CD4-positive, alpha-beta T cell treated with Interleukin-15 for 4 hours (primary cell): Measurements from ENCODE around the gene MRPL41.
"Not testable (repeated sequence)": the region's sequence is repeated elsewhere in the genome, so short reads cannot be mapped to it uniquely, and the experiment has no call there.

Experiments used
- DNase-seq: peaks from one replicate; pipeline ENCODE4 v3.0.0-alpha.2; 2020; ENCODE audit warnings: low spot score

MRPL41 gene

DNA sequence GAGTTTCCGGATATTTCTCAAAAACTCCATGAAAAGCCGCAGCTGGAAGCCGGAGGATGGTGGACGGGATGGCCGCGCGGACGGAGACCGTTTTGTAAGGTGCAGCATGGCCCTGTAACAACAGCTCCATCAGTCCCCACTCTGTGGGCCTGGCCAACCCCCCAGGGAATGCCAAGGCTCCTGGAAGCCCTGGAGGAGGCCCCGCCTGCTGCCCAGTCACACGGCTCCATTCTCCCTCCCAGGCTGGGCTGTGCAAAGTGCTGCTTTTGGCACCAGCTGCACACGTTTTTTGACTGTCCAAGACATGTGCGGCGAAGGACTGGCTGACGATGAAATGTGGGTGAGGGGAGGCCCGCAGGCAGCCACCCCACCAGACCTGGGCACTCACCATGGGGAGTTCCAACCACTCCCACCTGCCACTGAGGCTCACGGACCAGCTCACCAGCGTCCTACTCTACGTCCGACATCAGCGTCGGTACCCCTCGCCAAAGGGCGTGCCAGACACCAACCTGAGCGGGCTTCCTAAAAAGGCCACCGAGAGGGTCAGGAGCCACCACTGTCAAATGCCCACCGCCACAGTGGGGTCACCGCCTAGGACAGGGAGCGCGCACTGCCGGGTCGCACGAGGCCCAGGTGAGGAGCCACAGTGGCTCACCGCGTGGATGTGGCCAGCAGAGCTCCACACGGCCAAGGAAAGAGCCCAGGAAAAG, 28.8 kb upstream of the MRPL41 start:
- no peak for DNase-seq

DNA sequence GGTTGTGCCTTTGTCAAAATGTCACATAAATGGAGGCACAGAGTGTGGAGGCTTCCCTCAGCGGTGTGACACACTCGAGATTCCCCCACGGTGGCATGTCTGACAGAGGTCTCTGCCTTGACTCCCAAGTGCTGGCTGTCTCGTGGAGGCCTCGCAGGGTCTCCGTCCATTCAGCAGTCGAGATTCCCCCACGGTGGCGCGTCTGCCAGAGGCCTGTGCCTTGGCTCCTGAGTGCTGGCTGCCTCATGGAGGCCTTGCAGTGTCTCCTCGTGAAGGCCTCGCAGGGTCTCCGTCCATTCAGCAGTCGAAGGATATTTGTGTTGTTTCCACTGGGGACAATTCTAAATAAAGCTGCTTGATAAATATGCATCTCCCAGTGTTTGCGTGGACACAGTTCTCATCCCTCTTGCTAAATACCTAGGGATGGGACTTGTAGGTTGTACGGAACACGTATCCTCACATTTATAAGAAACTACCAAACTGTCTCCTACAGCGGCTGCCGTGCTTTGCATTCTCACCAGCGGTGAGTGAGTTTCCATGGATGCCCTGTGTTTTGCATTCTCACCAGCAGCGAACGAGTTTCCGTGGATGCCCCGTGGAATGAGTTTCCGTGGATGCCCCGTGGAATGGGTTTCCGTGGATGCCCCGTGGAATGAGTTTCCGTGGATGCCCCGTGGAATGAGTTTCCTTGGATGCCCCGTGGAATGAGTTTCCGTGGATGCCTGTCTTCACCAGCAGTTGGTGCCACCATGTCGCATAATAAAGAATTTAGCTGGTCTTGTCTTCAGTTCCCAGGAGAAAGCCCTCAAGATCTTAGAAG, 27.3 kb upstream of the MRPL41 start:
- no peak for DNase-seq

DNA sequence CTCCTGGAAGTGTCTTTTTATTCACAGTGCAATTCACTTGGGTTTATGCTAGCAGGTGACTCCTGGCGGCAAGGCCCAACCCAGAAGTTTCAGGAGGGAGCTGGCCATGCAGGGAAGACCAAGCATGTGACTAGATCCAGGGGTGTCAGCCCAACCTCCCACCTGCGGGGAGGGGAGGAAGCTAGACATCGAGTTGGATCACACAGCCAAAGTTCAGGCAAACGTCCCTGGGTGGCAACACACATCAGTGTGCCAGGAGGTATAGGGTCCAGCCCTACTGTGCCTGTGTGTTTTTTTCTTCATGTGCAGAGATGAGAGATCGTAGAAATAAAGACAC, 26.7 kb upstream of the MRPL41 start:
- no peak for DNase-seq

DNA sequence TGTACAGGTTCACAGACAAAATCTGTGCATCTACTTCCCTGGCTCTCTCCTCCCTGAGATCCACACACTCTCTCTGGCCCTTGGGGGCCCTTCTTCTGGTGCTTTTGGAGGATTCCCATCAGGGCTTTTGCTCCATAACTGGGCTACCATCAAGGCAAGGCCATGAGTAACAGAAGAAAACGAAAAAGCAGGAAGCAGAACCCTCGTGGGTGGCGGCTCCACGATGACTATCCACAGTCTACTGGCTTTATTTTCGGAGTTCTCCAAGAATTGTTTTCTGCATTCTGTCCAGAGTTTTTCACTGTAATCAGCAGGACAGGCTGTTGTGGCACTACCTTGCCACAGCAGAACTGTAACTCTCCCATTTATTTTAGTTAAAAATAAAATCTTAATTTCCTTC, 21.3 kb upstream of the MRPL41 start:
- DNase-seq, result no peak

DNA sequence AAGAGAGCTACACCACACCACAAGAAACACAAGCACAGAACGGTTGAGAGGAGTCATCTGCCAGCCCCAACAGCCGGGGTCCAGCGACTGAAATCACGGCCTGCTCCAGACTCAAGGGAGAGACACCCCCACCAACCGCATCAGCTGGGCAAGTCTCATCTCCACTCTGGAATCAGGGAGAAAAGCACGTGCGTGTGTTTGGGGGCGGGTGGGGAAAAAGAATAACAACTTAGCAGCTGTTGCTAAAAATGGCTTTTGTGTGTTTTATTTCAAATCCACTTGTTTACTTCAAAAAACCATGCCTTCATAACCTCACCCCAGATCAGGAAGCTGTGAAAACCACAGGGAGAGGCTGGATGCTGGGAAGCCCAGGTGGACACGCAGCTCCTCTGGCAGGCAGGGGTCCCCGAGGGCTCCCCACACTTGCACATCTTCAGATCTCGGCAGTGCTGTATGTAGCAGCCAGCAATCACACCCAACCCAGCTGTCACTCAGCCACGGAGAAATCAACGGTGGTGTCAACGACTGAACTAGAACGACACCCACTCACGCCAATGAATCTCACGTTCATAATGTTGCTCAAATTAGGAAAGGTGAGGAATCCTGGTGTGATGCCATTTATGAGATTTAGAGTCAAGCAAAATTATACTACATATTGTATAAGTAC, 20.4 kb upstream of the MRPL41 start:
- no peak for DNase-seq

DNA sequence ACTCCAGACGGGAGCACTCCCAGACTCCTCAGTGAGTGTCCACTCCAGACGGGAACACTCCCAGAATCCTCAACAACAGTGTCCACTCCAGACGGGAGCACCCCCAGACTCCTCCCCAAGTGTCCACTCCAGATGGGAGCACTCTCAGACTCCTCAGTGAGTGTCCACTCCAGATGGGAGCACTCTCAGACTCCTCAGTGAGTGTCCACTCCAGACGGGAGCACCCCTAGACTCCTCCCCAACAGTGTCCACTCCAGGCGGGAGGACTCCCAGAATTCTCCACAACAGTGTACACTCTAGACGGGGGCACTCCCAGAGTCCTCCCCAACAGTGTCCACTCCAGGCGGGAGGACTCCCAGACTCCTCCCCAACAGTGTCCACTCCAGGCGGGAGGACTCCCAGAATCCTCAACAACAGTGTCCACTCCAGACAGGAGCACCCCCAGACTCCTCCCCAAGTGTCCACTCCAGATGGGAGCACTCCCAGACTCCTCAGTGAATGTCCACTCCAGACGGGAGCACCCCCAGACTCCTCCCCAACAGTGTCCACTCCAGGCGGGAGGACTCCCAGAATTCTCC, 18.7 kb upstream of the MRPL41 start:
- DNase-seq, result not testable (repeated sequence)

DNA sequence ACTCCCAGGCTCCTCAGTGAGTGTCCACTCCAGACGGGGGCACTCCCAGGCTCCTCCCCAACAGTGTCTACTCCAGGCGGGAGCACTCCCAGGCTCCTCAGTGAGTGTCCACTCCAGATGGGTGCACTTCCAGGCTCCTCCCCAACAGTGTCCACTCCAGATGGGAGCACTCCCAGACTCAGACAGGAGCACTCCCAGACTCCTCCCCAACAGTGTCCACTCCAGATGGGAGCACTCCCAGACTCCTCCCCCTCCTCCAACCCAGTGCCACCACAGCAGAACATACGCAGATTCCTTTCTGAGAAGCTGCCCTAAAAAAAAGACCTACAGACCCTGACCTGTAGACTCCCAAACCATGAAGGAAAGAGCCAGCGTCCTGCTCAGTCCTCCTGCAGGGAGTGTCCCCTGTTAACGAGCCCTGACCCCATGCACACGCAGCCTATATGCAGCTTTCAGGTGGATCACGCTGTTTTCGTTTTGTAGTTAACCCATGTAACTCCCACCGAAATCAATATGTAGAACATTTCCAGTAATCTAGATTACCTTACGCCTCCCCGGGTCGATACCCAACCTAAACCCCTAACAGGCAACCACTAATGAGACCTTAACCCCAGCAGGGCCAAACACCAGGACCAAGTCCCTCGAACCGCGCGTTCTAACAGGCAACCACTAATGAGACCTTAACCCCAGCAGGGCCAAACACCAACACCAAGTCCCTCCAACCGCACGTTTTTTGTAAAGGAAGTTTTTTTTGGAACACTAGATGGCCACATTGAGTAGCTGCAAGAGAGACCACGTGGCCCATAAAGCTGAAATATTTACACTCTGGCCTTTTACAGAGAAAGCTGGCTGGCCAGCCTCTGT, 17.2 kb upstream of the MRPL41 start:
- DNase-seq, result peak; percentile 39

DNA sequence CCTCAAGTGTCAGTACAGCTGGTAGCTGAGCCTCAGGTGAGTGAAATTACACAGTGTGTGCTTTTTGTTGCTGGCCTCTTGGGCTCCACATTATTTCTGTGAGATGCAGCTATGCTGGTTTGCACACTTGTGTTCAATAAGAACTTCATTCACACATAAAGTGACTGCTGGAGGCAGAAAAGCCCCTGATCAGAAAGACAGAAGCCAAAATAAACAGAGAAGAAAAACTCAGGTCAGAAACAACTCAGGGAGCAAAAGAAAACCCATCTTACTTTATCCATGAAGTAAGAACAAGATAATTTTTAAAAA, 16.6 kb upstream of the MRPL41 start:
- no peak for DNase-seq

DNA sequence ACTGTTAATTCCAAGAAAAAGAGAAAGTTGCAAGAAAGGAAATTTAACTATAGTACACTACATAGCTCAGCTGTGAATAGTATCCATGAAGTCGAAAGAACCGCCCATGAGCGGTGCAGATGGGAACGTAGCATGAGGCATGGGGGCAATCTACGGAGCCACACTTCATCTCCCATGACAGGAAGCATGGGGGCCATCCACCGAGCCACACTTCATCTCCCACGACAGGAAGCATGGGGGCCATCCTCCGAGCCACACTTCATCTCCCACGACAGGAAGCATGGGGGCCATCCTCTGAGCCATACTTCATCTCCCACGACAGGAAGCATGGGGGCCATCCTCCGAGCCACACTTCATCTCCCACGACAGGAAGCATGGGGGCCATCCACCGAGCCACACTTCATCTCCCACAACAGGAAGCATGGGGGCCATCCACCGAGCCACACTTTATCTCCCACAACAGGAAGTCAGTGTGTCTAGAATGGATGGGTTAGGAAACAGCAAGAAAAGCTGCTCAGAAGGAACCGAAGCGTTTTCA, 15.0 kb upstream of the MRPL41 start:
- DNase-seq, result not testable (repeated sequence)

DNA sequence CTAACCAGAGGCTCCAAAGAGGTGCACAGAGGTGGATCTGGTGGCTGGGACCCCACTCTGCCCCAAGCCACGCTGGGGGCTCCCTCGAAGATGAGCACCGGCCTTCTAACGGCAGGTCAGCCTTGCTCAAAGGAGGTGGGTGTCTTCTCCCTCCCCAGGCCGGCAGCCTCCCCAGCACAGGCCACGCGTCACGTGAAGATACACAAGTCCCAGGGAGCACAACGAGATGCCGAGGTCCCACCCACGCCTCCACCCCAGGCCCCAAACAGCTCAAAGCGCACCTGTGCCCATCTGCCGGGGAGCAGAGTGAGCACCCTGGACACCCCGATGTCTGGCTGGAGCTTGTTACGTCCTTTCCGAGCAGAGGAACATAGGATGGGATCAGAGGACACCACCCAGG, 13.6 kb upstream of the MRPL41 start:
- no peak for DNase-seq

DNA sequence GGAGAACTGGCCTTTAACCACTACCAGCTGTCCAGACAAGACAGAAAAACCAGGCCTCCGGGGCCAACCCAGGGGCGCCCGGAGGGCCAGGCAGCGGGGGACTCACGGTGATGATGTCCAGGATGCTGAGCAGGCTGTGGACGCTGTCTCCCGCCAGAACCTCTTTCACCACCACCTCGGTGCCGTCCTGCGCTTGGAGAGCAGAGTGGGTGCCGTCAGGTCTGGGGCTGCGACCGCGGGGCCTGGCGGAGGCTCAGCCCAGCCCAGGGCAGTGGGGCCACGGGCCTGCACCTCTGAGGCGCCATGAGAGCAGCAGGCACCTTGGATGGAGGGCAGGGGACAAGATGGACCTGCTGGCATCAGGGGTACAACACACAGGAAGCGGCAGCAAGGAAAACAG, 11.1 kb upstream of the MRPL41 start:
- no peak for DNase-seq

DNA sequence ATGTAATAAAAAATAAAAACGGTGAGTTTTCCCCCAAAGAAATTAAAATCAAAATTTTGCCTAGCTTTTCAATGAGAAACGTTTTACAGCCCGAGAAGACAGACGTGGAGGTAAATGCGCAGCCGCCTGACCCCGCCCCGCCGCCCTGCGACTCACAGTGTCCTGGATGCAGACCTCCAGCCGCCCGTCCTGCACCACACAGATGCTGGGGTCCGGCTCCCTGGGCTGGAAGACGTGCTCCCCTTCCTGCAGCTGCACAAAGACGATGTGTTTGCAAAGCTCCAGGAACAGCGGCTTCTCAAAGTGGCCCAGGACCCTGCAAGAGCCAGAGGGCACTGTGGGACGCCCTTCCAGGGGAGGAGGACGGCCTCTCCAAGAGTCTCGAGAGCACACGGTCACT, 9.2 kb upstream of the MRPL41 start:
- DNase-seq, result no peak

DNA sequence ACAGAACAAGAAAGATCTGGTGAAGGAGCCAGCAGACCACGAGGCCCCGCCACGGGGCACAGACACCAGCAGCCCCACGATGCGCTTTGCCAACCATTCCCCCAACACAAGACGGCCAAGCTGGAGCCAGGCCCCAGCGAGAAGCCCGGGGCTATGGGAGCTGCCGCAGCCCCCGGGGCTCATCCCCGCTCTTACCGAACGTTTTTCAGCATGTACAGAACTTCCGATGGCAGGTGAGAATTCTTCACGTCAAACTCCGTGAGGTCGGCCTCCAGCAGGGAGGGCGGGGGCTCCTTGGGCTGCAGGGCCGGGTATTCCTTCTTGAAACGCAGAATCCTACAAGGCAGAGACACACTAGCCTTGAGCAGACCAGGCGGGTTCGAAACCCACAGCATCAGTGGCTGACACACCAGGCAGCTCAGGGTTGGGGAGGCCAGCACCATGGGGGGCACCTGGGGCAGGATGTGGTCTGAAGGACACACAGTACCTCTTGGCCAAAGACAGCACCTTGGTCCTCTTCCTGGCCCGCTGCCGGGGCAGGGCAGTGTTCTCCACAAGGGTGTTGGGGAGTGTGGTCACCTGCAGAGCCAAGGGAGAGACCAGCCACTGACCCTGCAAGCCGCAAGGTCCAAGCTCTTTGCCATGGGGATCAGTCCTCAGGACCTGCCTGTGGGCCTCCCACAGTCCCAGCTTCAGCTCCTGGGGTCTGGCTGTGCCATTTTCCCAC, 8.3 kb upstream of the MRPL41 start:
- no peak for DNase-seq

DNA sequence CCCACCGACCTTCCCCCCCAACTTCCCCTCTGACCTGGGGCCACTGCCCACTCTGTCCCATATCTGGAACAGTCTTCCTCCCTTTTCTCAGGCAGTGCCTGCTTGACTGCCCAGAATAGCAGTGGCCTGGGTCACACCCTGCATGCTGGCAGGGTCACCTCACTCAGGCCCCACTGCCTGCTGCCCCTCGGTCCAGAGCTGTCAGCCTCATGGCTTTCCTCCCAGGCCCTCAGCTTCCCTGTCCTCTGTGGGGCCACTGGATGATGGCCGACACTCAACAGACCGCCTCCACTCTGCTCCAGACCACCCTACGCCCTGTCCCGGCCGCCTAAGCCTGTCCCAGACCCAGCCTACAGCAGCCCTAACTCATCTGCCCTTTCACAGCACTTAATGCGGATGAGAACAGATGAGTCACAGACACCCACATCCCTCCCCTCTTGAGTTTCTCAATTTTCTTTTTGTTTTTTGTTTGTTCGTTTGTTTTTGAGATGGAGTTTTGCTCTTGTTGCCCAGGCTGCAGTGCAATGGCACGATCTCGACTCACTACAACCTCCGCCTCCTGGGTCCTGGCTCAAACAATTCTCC, 7.4 kb upstream of the MRPL41 start:
- DNase-seq, result no peak

DNA sequence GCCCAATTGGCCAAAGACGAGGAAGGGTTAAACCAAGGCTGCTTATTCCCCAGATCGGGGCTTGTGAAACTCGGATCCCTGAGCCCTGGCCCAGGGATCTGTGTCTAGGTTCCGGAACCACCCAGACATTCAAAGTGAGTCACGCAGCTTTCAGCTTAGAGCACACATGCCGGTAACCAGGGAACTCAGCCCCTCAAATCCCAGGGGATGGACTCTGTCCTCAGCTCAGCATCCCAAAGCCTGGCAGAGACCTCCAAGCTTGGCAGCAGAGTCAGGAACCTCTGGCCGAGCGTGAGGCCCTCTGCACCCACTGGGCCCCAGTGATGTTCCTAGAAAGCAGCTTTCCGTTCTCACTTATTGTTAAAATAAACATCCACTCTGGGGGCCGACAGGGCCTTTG, 6.6 kb upstream of the MRPL41 start:
- DNase-seq, result no peak

DNA sequence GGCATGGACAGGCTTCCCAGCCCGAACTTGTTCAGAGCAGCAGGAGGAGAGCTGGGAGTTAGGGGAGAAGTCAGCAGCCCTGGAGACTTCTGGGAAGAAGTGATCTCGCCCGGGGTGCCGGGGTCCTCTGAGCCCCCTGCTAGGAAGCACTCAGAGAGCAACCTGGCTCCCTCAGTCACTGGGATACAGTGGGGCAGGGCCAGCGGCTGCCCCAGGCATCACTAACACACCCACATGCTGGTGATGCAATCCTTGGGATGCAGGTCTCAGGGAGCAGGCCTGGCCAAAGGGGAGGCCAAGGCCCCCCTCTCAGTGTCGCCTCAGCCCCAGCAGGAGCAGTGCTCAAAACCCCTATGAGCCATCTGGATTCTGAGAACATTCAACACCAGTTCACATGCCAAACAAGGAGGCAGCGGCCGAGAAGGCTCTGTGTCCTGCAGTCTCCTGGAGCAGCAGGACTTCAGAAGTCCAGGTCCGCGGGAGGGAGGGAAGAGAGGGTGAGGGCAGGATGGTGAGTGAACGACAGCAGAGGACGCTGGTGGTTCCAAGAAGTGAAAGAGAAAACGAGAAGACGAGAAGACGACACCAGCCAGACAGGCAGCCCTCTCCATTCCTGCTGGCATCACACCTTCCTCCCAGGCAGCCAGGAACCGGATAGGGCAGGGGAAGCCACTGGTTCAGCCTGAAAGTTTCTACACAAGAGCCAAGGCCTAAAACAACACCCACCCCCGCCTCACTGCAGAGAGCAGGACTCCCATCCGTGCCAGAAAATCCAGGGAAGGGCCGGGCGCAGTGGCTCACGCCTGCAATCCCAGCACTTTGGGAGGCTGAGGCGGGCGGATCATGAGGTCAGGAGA, 3.8 kb upstream of the MRPL41 start:
- DNase-seq, result no peak

DNA sequence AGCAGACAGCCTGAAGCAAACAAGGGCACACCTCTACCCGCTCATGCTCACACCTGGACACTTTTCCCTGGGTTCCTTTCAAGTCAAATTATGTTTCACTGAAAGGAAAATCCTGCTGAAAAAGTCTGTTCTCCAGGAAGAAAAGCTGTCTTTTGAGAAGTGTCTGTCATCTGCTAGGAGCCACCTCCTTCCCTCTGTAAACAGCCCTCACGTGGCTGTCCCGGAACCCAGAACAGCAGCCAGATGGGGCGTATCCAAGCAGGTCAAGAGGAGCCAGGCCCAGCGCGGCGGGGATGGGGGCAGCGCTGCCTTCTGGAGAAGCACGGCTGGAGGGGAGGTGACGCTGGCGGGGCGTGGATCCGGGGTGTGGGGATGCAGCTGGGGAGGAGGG, 1.5 kb upstream of the MRPL41 start, which contains the start of gene PNPLA7:
Gene PNPLA7 (minus strand): TSS at position 172 of the 391 bp plus-strand sequence. CDS start 205 bp downstream, outside the sequence.
- peak; percentile 54 for DNase-seq

DNA sequence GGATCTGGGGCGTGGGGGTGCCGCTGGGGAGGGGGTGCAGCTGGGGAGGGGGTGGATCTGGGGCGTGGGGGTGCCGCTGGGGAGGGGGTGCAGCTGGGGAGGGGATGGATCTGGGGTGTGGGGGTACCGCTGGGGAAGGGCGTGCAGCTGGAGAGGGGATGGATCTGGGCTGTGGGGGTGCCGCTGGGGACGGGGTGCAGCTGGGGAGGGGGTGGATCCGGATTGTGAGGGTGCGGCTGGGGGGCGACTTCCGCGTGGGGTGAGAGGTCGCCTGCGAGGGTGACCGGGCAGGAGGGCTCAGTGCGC, 768 bp upstream of the MRPL41 start:
- not testable (repeated sequence) for DNase-seq

DNA sequence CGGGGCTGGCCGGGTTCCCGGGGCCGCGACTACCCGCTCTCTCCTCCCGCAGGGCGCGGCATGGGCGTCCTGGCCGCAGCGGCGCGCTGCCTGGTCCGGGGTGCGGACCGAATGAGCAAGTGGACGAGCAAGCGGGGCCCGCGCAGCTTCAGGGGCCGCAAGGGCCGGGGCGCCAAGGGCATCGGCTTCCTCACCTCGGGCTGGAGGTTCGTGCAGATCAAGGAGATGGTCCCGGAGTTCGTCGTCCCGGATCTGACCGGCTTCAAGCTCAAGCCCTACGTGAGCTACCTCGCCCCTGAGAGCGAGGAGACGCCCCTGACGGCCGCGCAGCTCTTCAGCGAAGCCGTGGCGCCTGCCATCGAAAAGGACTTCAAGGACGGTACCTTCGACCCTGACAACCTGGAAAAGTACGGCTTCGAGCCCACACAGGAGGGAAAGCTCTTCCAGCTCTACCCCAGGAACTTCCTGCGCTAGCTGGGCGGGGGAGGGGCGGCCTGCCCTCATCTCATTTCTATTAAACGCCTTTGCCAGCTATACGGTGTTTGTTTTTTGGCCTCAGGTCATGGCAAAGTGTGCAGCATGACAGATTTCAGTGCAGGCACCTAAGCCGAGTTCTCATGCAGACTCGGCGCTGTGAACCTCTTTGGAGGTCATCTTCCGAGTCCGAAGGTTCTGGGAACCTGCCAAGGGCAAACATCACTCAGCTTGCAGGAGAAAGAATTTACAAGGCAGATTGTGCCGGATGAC, 516 bp downstream of the MRPL41 start:
- no peak for DNase-seq
